GM12878 (cell line): ENCODE results near the gene FKBP9. TPM values are rescaled to one million over a fixed set of nuclear protein-coding genes. Genes with fewer than 3 reads are reported as not detected.

Source experiments
- ATAC-seq: fragments of 200-7000 bp; cut with Tn5 transposase; 3 replicates; pipeline ENCODE4 v1.9.1; 2020; ENCODE audit warnings: mild to moderate bottlenecking, moderate library complexity
- BruUV-seq: library from RNA; stranded (reverse); fragments of 400-500 nt; replicated peaks from 2 replicates; lab custom pipeline; 2021; lab: Mats Ljungman, UMichigan
- CTCF ChIA-PET: fragments of 300-600 bp; sonication (Branson Sonifier 250); formaldehyde crosslinking; extraction: SDS; loops from one replicate; lab custom pipeline; 2021; ENCODE audit warnings: inconsistent platforms; lab: Yijun Ruan, JAX
- POLR2A ChIA-PET: fragments of 350-600 bp; formaldehyde crosslinking; extraction: SDS; loops from one replicate; lab custom pipeline; 2021; ENCODE audit warnings: inconsistent platforms; lab: Charles Lee
- RAD21 ChIA-PET: fragments of 300-600 bp; sonication (Branson Sonifier 250); formaldehyde crosslinking; loops from one replicate; lab custom pipeline; 2023; ENCODE audit warnings: antibody characterized with exemption; ENCODE audit not compliant: unreplicated experiment; lab: Charles Lee
- SMC1A ChIA-PET: fragments of 300-600 bp; sonication (Branson Sonifier 250); formaldehyde crosslinking; loops from one replicate; lab custom pipeline; 2023; ENCODE audit not compliant: unreplicated experiment, uncharacterized antibody; lab: Charles Lee
- DNase-seq: peaks from one replicate; pipeline ENCODE4 v3.0.0-alpha.2; 2011; ENCODE audit warnings: low read depth, low spot score
- FAIRE-seq: peaks from 3 replicates; lab custom pipeline; 2011; peaks lifted over from hg19 to GRCh38; lab: Jason Lieb, UNC
- H2AFZ ChIP-seq: 2 replicates; pipeline ENCODE4 v1.6.0; 2011; ENCODE audit warnings: low read depth, low read length, control low read depth; ENCODE audit not compliant: control insufficient read depth
- H3K27ac ChIP-seq: 2 replicates; pipeline ENCODE4 v1.5.1; 2011; ENCODE audit warnings: control low read depth; ENCODE audit not compliant: control insufficient read depth, insufficient read depth
- H3K27me3 ChIP-seq, 2 experiments: replicated peaks in 1 of 2; 2 replicates each; pipeline versions ENCODE4 v1.6.0 to v1.6.1; 2011; ENCODE audit warnings: low read length in 1 of 2; ENCODE audit not compliant: control insufficient read depth in 2 of 2, insufficient read depth in 2 of 2
- H3K36me3 ChIP-seq, 2 experiments: 2 replicates each; pipeline ENCODE4 v1.5.1; 2011; ENCODE audit warnings: low read length in 1 of 2; ENCODE audit not compliant: control insufficient read depth in 2 of 2, insufficient read depth in 2 of 2
- H3K4me1 ChIP-seq: 2 replicates; pipeline ENCODE4 v1.6.1; 2011; ENCODE audit warnings: mild to moderate bottlenecking, low read length, moderate library complexity, mixed read lengths; ENCODE audit not compliant: control insufficient read depth, insufficient read depth
- H3K4me2 ChIP-seq: 2 replicates; pipeline ENCODE4 v1.6.0; 2011; ENCODE audit warnings: control low read depth; ENCODE audit not compliant: control insufficient read depth, insufficient read depth
- H3K4me3 ChIP-seq: fragments of 200-600 bp; sonication (generic); 2 replicates; pipeline ENCODE4 v1.5.1; 2016
- H3K79me2 ChIP-seq: 2 replicates; pipeline ENCODE4 v1.6.0; 2011; ENCODE audit warnings: low read length; ENCODE audit not compliant: control insufficient read depth, insufficient read depth
- H3K9ac ChIP-seq: 2 replicates; pipeline ENCODE4 v1.8.0; 2011; ENCODE audit warnings: low read length, control low read depth, mixed read lengths; ENCODE audit not compliant: control insufficient read depth, insufficient read depth
- H3K9me3 ChIP-seq: replicated peaks from 3 replicates; pipeline ENCODE4 v1.5.1; 2011; ENCODE audit warnings: mild to moderate bottlenecking, low read length; ENCODE audit not compliant: control insufficient read depth, insufficient read depth
- H4K20me1 ChIP-seq: 2 replicates; pipeline ENCODE4 v1.6.0; 2011; ENCODE audit not compliant: control insufficient read depth, insufficient read depth
- BACH1 ChIP-seq: fragments of 450-650 bp; IDR thresholded peaks from 2 replicates; pipeline ENCODE4 v1.6.1; 2017; ENCODE audit warnings: mild to moderate bottlenecking, borderline replicate concordance
- GABPA ChIP-seq: IDR thresholded peaks from 2 replicates; pipeline ENCODE4 v1.6.1; 2014; ENCODE audit warnings: antibody characterized with exemption, low read depth, mild to moderate bottlenecking, inconsistent platforms
- JUND ChIP-seq: IDR thresholded peaks from 2 replicates; pipeline ENCODE4 v1.6.1; 2012; ENCODE audit warnings: low read depth, mild to moderate bottlenecking, low read length, improper control_type of control experiment, moderate library complexity
- KDM1A ChIP-seq: fragments of 200-600 bp; sonication (generic); IDR thresholded peaks from 2 replicates; pipeline ENCODE4 v1.6.1; 2016; ENCODE audit warnings: borderline replicate concordance
- PML ChIP-seq: IDR thresholded peaks from 2 replicates; pipeline ENCODE4 v1.6.1; 2012; ENCODE audit warnings: low read length, inconsistent platforms
- SUZ12 ChIP-seq: fragments of 200-600 bp; sonication (generic); IDR thresholded peaks from one replicate; pipeline ENCODE4 v1.6.1; 2018; ENCODE audit warnings: antibody characterized with exemption, mild to moderate bottlenecking; ENCODE audit not compliant: unreplicated experiment
- TCF12 ChIP-seq: IDR thresholded peaks from 2 replicates; pipeline ENCODE4 v1.6.1; 2011; ENCODE audit warnings: low read depth, mild to moderate bottlenecking, low read length
- WGBS: methylation state at CpG from one replicate; pipeline ENCODE4 v1.1.6; 2016; ENCODE audit warnings: low lambda C conversion rate; ENCODE audit not compliant: insufficient replicate concordance, insufficient coverage; ENCODE audit errors: missing lambda C conversion rate; 5-methylcytosine and 5-hydroxymethylcytosine counted together
- in situ Hi-C: fragments of 300-500 bp; cut with MboI; formaldehyde crosslinking; loops from 9 replicates; pipeline ENCODE4 v1.14.3; 2018; ENCODE audit warnings: mixed read lengths
- intact Hi-C: fragments of 100-400 bp; cut with micrococcal nuclease; formaldehyde crosslinking; loops from one replicate; pipeline ENCODE4 v1.14.2; 2022; ENCODE audit not compliant: unreplicated experiment
- polyA plus RNA-seq, 11 experiments: library from polyadenylated mRNA; depleted of rRNA in 4 of 11; unstranded in 6 of 11; stranded (reverse) in 5 of 11; fragments of >200 nt; fragmentation: Nextera tagmentation in 4 of 11; fragmentation: Illumina TruSeq in 1 of 11; extraction: Ambion mirVana in 4 of 11; extraction: Trizol in 1 of 11; gene quantifications; 1 replicate in 1 of 11; 2 replicates in 10 of 11; pipeline versions ENCODE4 v1.2.1 to v1.2.3, GENCODE V29; 2011 to 2016; ENCODE audit warnings: inconsistent platforms in 2 of 11, missing spikeins in 2 of 11, low read depth in 1 of 11
- total RNA-seq, 4 experiments: library from RNA; depleted of rRNA in 3 of 4; stranded (reverse); fragments of >200 nt in 3 of 4; fragmentation: Illumina TruSeq in 1 of 4; extraction: Trizol in 1 of 4; gene quantifications; 2 replicates each; pipeline versions ENCODE4 v1.2.1 to v1.2.3, GENCODE V29; 2013 to 2021
- TF ChIP-seq, protein P1 (sequence below): fragments of 450-650 bp; formaldehyde crosslinking; IDR thresholded peaks from 2 replicates; pipeline ENCODE4 v1.4.0; 2022; ENCODE audit warnings: mild to moderate bottlenecking, moderate library complexity
- TF ChIP-seq, protein P2 (sequence below): IDR thresholded peaks from 2 replicates; pipeline ENCODE4 v1.6.1; 2011; ENCODE audit warnings: mild to moderate bottlenecking, low read depth, low read length, moderate library complexity; ENCODE audit not compliant: insufficient replicate concordance
- TF ChIP-seq, protein P3 (sequence below): IDR thresholded peaks from 2 replicates; pipeline ENCODE4 v1.6.1; 2011; ENCODE audit warnings: borderline replicate concordance, low read depth, mild to moderate bottlenecking, moderate library complexity, mixed read lengths, low read length; ENCODE audit not compliant: insufficient read depth; ENCODE audit errors: extremely low read length
- TF ChIP-seq, protein P4 (sequence below): IDR thresholded peaks from 2 replicates; pipeline ENCODE4 v1.6.1; 2012; ENCODE audit warnings: low read depth, low read length, improper control_type of control experiment

The FKBP9 gene
- total and polyA plus RNA-seq, 10 of the 15 experiments (the other 5 are each of a cell fraction or from before 2014, with no cell fraction given): 0.04 to 6.6 (median 2.6) TPM

DNA sequence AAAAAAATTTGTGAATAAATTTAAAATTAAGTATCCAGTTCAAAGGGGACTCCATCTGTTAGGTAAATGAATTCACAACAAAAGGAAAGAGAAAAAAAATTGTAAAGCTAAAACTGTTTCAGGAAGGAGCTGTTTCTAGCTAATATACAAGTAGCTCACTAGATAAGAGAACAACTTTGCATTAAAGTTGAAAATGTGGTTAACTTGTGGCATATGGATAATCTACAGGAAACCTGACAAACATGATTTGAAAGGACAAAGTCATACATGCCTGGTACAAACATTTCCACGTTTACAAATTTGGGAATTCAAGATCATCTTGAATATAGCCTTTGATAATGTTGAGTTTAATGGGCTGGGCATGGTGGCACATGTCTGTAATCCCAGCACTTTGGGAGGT, 96.5 kb downstream of the FKBP9 start:
- intact Hi-C loops: loop anchor here (5.0 kb wide), 1 partner anchor 361 kb away; no protein-coding TSS in a partner anchor
- Histone ChIP-seq H3K27me3 (no peaks in the 10 kb centered on the region), H3K9me3 (no peaks in the 10 kb centered on the region), H3K79me2 (peaks cover 88% of the 10 kb centered on the region), H3K27ac (no peak overlapping the region), H2AFZ (no peak overlapping the region), H3K4me1 (peaks cover 21% of the 10 kb centered on the region), H3K9ac (no peak overlapping the region), H3K36me3 (no peaks in the 10 kb centered on the region), H4K20me1 (no peaks in the 10 kb centered on the region), H3K4me3 (no peak overlapping the region), H3K4me2 (no peak overlapping the region)
- POLR2A ChIA-PET: interaction anchor here (0.7 to 1.4 kb wide), 5 partner anchors 8 to 55 kb away, joined by 3 to 7 read pairs (median 3); partner anchors contain the start of genes NT5C3A and RP9
- no peak for FAIRE-seq
- no peak for ATAC-seq
- RAD21 ChIA-PET: interaction anchor here (1.0 to 4.1 kb wide), 6 partner anchors 9 to 557 kb away, joined by 3 to 29 read pairs (median 6); partner anchors contain the start of gene NT5C3A
- SMC1A ChIA-PET: interaction anchor here (1.4 to 3.9 kb wide), 5 partner anchors 8 to 207 kb away, joined by 5 to 19 read pairs (median 7); partner anchors contain the start of genes NT5C3A and RP9
- in situ Hi-C loops: loop anchor here (10.0 kb wide), 1 partner anchor 359 kb away; no protein-coding TSS in a partner anchor
- TF ChIP-seq, protein P1, sequence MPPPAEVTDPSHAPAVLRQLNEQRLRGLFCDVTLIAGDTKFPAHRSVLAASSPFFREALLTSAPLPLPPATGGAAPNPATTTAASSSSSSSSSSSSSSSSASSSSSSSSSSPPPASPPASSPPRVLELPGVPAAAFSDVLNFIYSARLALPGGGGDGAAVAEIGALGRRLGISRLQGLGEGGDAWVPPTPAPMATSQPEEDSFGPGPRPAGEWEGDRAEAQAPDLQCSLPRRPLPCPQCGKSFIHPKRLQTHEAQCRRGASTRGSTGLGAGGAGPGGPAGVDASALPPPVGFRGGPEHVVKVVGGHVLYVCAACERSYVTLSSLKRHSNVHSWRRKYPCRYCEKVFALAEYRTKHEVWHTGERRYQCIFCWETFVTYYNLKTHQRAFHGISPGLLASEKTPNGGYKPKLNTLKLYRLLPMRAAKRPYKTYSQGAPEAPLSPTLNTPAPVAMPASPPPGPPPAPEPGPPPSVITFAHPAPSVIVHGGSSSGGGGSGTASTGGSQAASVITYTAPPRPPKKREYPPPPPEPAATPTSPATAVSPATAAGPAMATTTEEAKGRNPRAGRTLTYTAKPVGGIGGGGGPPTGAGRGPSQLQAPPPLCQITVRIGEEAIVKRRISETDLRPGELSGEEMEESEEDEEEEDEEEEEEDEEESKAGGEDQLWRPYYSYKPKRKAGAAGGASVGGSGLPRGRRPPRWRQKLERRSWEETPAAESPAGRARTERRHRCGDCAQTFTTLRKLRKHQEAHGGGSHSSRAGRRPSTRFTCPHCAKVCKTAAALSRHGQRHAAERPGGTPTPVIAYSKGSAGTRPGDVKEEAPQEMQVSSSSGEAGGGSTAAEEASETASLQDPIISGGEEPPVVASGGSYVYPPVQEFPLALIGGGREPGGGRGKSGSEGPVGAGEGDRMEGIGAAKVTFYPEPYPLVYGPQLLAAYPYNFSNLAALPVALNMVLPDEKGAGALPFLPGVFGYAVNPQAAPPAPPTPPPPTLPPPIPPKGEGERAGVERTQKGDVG: no peak
- TF ChIP-seq SUZ12 (no peak), GABPA (no peak), JUND (no peak), KDM1A (no peak), BACH1 (no peak), TCF12 (no peak), PML (no peak)
- TF ChIP-seq, protein P2, sequence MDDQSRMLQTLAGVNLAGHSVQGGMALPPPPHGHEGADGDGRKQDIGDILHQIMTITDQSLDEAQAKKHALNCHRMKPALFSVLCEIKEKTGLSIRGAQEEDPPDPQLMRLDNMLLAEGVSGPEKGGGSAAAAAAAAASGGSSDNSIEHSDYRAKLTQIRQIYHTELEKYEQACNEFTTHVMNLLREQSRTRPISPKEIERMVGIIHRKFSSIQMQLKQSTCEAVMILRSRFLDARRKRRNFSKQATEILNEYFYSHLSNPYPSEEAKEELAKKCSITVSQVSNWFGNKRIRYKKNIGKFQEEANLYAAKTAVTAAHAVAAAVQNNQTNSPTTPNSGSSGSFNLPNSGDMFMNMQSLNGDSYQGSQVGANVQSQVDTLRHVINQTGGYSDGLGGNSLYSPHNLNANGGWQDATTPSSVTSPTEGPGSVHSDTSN: no peak
- TF ChIP-seq, protein P3, sequence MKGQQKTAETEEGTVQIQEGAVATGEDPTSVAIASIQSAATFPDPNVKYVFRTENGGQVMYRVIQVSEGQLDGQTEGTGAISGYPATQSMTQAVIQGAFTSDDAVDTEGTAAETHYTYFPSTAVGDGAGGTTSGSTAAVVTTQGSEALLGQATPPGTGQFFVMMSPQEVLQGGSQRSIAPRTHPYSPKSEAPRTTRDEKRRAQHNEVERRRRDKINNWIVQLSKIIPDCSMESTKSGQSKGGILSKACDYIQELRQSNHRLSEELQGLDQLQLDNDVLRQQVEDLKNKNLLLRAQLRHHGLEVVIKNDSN: no peak
- TF ChIP-seq, protein P4, sequence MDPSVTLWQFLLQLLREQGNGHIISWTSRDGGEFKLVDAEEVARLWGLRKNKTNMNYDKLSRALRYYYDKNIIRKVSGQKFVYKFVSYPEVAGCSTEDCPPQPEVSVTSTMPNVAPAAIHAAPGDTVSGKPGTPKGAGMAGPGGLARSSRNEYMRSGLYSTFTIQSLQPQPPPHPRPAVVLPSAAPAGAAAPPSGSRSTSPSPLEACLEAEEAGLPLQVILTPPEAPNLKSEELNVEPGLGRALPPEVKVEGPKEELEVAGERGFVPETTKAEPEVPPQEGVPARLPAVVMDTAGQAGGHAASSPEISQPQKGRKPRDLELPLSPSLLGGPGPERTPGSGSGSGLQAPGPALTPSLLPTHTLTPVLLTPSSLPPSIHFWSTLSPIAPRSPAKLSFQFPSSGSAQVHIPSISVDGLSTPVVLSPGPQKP: no peak
- WGBS: 39% methylated on average over 1 of the region's 1 CpG
- CTCF ChIA-PET: interaction anchor here (0.6 to 4.6 kb wide), 9 partner anchors 8 to 207 kb away, joined by 3 to 33 read pairs (median 7); partner anchors contain the start of gene NT5C3A
- no TSS peak for BruUV-seq
- no peak for DNase-seq
